GM21717 (cell line): ENCODE measurements around the gene NT5E.
A peak's percentile ranks its signal among the peaks of the same experiment; 100 is the strongest.
"Not testable (repeated sequence)": the region's sequence is repeated elsewhere in the genome, so short reads cannot be mapped to it uniquely, and the experiment has no call there.

Source experiments
- ATAC-seq: cut with Tn5 transposase; IDR thresholded peaks from one replicate; pipeline ENCODE4 v1.9.1; 2021; ENCODE audit warnings: mild to moderate bottlenecking, moderate library complexity; ENCODE audit not compliant: unreplicated experiment

NT5E gene

GRCh38 chr6:85449818-85450759 is at the start of gene NT5E:
TSS of gene NT5E (plus strand) at chr6:85450083. CDS start at chr6:85450140, 57 bp downstream.
- ATAC-seq = peak; percentile 81

- no peak for ATAC-seq
These were observed 49.6 kb upstream of the NT5E start for GRCh38 chr6:85400331-85400730.

DNA sequence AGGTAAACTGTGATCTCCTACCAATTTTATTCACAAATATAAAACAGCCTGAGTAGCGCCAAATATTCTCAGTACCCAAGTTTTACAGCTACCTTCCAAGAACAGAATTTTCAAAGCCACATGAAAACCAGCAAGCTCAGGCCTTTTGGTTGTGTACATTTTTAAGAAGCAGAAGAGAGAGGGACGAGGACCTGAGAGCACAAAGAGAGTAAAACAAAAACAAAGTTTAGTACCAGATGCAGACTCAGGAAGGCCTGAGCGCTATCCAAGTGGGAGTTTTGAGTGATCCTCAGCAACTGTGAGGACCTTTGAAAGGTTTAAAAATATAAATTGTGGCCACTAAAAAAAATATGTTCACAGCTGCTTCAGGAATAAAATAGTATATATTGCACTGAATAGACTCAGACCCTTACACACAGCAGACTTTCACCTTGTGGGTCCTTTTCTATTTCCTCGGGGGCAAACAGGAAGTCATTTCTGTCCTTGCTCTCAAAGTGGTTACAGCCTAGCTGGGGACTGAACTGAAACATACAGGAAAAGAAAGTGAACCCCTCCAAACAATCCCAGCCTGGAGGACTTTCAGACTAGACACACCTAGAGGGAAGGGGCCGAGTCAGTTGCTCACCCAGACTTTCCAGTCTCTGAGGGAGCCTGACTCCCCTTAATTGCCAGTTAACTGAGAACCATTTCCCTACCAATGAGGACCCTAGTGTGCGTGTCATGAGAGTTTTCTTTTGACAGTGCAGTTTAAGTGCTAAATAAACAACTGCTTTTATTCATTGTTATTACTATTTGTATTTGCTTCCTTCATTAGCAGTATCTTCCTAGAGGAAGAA is 48.5 kb upstream of the NT5E start:
- ATAC-seq = no peak

DNA sequence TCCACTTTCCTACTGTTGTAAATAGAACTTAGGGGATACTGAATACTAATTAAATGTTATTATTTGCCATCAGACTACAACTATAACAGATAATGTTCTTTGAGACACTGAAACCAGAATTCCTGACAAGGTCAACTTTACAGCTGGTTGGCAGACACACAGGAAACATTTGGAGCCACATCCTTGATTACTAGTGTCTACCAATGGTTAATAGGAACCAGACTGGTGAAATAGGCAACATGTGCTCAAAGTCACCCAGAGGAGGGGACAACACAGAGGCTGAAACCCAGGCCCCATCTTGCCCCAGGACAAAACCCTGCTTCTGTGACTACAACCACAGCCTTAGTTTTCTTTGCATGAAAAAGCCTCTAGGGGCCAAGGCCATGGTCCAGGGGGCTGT is 47.8 kb upstream of the NT5E start:
- ATAC-seq = no peak

DNA sequence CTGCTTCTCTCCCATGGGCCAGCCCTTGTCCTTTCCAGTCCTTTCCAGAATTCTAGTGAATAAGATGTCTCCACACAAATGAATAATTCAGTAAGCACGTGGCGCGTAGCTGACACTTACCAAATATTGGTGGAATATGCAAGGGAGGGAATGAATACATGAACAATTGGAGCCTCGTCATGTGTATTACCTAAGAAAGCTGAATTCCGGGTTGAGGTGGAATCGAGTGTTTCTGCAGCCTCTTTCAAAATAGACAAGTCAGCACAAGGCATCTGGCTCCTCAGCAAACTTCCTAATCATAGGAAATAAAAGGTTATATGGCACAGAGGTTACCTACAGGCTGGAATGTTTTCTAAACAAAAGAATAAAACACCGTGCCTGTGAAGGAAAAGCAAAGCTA is 47.0 kb upstream of the NT5E start:
- no peak for ATAC-seq

- ATAC-seq = no peak
These were observed 46.4 kb upstream of the NT5E start for GRCh38 chr6:85403331-85404015.

DNA sequence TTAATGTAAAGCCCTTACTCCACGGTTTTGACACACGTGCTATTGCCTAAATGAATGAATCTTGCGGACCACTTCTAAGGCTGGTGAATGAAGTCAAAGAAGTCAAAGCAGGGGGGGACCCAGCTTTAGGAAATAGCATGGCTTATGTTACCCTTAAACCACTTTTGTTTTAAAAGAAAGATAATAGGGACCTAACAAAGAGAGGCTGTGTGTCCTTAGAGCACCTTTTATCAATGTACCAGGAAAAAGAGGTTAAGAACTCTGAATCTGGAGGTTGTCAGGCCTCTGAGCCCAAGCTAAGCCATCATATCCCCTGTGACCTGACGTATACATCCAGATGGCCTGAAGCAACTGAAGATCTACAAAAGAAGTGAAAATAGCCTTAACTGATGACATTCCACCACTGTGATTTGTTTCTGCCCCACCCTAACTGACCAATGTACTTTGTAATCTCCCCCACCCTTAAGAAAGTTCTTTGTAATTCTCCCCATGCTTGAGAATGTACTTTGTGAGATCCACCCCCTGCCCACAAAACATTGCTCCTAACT is 45.8 kb upstream of the NT5E start:
- ATAC-seq = not testable (repeated sequence)

- no peak for ATAC-seq
These were observed 45.2 kb upstream of the NT5E start for GRCh38 chr6:85404564-85405174.

DNA sequence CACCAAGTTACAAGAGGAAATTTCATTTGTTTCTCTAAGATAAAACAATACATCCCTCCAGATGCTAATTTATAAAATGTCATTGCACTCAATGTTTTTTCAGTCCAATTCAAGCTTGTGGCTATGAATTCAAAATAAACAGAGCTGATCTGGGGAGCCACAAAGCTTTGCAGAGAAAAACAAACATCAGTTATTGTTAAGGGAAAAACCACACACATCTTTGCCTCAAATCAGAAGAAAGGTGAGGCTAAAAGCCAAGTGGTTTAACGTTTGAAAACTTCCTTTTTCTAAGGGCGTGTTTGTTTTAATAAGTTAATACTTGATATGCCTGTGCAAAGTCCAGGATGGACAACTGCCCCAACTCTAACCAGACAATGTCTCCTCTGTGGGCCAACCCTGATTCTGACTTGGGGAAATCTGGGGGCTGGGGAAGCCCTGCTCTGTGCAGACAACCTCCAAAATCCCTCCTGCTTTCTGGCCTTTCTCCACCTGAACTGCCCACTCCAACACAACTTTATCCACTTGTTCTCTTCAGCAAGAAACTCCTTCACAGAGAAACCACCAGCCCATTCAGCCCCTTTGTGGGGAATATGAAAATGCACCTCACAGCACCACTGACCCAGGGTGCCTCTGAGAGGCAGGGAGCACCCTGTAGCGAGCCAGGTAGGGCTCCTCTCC is 44.6 kb upstream of the NT5E start:
- no peak for ATAC-seq

GRCh38 chr6:85405853-85406198 is 44.1 kb upstream of the NT5E start:
- no peak for ATAC-seq

DNA sequence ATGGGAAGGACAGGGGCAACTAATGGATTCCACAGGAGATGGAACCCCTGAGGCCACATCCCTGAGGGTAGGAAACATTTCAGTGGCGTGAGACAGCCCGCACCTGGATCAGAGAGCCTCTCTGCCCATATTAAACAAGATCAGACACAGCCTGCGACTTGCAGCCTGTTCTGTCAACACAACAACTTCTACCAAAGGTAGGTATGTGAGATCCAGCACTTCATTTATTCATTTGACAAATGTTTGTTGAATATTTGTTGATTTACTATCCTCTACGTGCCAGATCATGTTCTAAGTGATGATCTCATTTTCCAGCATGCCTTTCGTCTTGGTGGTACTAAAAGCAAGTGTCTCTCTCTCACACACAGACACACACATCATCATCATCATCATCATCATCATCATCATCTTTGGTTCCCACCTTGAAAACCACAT is 43.2 kb upstream of the NT5E start:
- ATAC-seq = no peak

GRCh38 chr6:85408039-85408438 is 41.8 kb upstream of the NT5E start:
- no peak for ATAC-seq

GRCh38 chr6:85412911-85413430 is 36.9 kb upstream of the NT5E start:
- no peak for ATAC-seq

DNA sequence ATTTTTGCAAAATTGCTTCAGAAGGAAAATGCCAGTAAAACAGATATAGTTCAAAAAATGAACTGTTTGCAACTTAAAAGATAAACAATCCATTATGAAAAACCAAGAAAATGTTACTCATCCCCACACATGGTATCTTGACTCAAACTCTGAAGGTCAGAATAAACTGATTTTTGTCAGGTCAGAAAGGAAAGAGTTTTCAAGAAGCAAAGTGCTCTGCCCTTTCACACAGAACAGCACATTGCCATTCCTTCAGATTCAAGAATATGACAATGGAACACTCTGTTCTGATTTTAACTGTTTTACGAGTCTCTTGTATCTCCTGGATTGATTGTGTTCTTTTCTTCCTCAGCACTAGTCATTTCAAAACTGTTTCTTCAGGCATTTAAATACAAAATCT is 33.8 kb upstream of the NT5E start:
- ATAC-seq = no peak

DNA sequence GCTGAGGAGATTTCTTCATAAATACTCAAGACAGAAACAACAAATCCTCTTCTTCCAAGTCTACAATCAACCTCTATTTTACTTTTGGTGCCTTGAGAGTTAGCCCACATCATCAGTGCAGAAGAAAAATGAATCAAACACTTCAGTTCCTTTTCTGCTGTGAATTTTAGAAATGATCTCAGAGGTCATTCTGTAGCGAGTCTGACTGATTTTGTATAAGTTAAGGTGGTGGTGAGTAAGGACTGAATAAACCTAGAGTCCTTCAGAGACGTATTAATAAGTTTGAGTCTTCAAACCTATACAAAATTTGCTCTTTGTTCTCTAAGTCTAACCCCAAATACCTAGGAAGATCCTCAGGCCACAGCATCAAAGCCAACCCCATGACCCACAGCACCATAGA is 33.1 kb upstream of the NT5E start:
- no peak for ATAC-seq

DNA sequence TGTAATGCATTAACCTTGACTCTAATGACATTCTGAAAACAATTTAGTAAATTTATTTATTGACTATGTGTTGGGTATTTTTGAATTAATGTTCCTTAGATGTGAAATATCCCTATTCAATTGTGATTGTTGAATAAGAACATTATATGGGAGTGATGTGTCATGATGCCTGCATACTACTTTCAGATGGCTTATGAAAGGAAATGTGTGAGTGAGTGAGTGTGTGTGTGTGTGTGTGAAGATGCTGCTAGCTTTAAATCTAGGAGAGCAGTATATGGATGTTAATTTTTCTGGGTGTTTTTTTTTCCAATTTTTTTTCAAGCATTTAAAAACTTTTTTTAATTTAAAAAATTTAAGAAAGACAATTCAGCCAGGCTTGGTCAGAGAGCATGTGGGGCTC is 32.5 kb upstream of the NT5E start:
- ATAC-seq = no peak

DNA sequence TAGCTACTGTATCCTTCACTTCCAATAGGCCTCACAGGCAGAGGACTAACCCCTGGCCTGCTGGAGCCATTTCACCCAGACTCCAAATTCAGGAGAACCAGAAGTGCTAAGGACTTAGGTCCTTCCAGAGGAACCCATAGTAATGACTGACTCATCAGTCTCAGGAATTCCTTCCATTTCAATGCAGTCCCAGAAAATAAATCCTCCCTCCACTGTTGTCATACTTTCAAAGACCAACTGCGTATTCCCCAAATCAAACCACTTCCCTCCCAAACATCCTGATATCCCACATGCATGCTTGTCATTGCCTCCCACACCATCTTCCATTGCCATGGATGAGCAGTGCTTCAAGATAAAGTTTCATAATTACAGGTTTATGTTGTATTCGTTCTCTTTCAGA is 31.8 kb upstream of the NT5E start:
- no peak for ATAC-seq

DNA sequence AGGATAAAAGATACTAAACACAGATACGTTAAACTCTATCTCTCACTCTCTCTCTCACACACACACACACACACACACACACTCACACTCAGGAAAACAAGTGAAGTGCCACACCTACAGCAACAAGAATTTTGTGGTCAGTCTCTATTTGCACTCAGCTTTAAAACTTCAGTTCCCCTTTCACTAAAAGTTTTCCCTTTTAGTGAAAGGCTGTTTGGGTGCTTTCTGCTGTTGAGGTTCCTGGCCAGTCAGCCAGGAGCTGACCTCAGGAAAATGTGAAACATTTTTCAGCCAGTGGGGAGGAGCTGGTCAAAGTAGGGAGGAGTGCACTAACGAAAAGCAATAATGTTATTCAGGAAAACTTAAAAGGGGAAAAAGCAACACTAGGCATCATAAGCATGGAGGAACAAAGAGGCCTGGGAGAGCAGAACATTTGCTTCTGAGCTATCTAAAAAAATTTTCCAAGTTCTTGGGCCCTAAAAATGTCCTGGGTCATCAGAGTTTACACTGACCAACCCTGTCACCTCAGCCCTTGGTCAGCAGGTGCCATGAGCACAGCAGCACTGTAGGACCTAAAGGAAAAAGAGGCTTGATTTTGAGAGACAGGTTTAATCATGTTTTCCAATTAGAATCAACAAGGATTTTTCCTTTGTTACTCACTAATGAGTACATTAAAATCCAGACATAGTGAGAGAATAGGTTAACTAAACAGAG is 30.7 kb upstream of the NT5E start:
- peak; percentile 66 for ATAC-seq

GRCh38 chr6:85420551-85420950 is 29.3 kb upstream of the NT5E start:
- no peak for ATAC-seq
